Ishikawa (cell line): Measurements from ENCODE around the gene SRP14.

Experiments
- CEBPB ChIP-seq: IDR thresholded peaks from 2 replicates; pipeline ENCODE4 v1.6.1; 2012
- CREB1 ChIP-seq: IDR thresholded peaks from 2 replicates; pipeline ENCODE4 v1.6.1; 2012; ENCODE audit warnings: low read depth
- EGR1 ChIP-seq: IDR thresholded peaks from 2 replicates; pipeline ENCODE4 v1.6.1; 2012
- EP300 ChIP-seq: IDR thresholded peaks from 2 replicates; pipeline ENCODE4 v1.6.1; 2012; ENCODE audit warnings: borderline replicate concordance
- FOXM1 ChIP-seq: IDR thresholded peaks from 2 replicates; pipeline ENCODE4 v1.6.1; 2012; ENCODE audit warnings: low read depth, borderline replicate concordance
- MAX ChIP-seq: IDR thresholded peaks from 2 replicates; pipeline ENCODE4 v1.6.1; 2012
- NFIC ChIP-seq: IDR thresholded peaks from 2 replicates; pipeline ENCODE4 v1.6.1; 2012
- RAD21 ChIP-seq: IDR thresholded peaks from 2 replicates; pipeline ENCODE4 v1.6.1; 2012; ENCODE audit warnings: low read depth
- TAF1 ChIP-seq: IDR thresholded peaks from 2 replicates; pipeline ENCODE4 v1.6.1; 2012; ENCODE audit warnings: low read depth, mild to moderate bottlenecking
- TCF12 ChIP-seq: IDR thresholded peaks from 2 replicates; pipeline ENCODE4 v1.6.1; 2012; ENCODE audit warnings: low read depth
- TEAD4 ChIP-seq: IDR thresholded peaks from 2 replicates; pipeline ENCODE4 v1.6.1; 2012
- YY1 ChIP-seq: IDR thresholded peaks from 2 replicates; pipeline ENCODE4 v1.6.1; 2012; ENCODE audit warnings: low read depth
- ZBTB7A ChIP-seq: IDR thresholded peaks from 2 replicates; pipeline ENCODE4 v1.6.1; 2012; ENCODE audit warnings: low read depth
- TF ChIP-seq, protein P1 (sequence below): IDR thresholded peaks from 2 replicates; pipeline ENCODE4 v1.6.1; 2012
- TF ChIP-seq, protein P2 (sequence below): IDR thresholded peaks from 2 replicates; pipeline ENCODE4 v1.6.1; 2012; ENCODE audit warnings: low read depth, mild to moderate bottlenecking

Gene SRP14

DNA sequence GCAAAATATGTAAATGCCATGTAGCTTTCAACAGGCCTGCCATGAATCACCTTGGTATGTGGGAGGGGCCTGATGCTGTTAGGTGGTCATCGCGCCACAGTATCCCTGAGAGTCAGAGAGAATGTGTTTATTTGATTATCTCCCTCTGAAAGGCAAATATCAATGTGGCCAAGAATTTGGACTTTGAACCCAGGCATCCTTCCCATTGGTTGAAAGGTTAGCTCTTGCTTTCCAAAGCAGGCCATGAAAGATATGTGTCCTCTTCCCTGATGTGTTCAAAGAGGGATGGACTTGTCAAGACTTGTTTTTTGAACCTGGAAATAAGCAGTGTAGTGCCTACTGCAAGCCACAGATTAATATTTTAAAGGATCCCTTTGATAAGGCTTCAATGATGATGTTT lies 36.7 kb downstream of the SRP14 start:
- no peak for TF ChIP-seq CREB1
- TF ChIP-seq, protein P1, sequence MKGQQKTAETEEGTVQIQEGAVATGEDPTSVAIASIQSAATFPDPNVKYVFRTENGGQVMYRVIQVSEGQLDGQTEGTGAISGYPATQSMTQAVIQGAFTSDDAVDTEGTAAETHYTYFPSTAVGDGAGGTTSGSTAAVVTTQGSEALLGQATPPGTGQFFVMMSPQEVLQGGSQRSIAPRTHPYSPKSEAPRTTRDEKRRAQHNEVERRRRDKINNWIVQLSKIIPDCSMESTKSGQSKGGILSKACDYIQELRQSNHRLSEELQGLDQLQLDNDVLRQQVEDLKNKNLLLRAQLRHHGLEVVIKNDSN, result no peak
- TF ChIP-seq TEAD4, result no peak
- TF ChIP-seq TCF12, result no peak
- no peak for TF ChIP-seq NFIC
- no peak for TF ChIP-seq EP300
- no peak for TF ChIP-seq TAF1
- no peak for TF ChIP-seq ZBTB7A
- no peak for TF ChIP-seq RAD21
- no peak for TF ChIP-seq EGR1
- TF ChIP-seq CEBPB, result no peak
- TF ChIP-seq, protein P2, sequence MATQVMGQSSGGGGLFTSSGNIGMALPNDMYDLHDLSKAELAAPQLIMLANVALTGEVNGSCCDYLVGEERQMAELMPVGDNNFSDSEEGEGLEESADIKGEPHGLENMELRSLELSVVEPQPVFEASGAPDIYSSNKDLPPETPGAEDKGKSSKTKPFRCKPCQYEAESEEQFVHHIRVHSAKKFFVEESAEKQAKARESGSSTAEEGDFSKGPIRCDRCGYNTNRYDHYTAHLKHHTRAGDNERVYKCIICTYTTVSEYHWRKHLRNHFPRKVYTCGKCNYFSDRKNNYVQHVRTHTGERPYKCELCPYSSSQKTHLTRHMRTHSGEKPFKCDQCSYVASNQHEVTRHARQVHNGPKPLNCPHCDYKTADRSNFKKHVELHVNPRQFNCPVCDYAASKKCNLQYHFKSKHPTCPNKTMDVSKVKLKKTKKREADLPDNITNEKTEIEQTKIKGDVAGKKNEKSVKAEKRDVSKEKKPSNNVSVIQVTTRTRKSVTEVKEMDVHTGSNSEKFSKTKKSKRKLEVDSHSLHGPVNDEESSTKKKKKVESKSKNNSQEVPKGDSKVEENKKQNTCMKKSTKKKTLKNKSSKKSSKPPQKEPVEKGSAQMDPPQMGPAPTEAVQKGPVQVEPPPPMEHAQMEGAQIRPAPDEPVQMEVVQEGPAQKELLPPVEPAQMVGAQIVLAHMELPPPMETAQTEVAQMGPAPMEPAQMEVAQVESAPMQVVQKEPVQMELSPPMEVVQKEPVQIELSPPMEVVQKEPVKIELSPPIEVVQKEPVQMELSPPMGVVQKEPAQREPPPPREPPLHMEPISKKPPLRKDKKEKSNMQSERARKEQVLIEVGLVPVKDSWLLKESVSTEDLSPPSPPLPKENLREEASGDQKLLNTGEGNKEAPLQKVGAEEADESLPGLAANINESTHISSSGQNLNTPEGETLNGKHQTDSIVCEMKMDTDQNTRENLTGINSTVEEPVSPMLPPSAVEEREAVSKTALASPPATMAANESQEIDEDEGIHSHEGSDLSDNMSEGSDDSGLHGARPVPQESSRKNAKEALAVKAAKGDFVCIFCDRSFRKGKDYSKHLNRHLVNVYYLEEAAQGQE, result no peak
- TF ChIP-seq FOXM1, result no peak
- no peak for TF ChIP-seq YY1
- TF ChIP-seq MAX, result no peak

GRCh38 chr15:39999538-40000200 lies 39.3 kb downstream of the SRP14 start:
- TF ChIP-seq CEBPB (no peak), TCF12 (no peak), TEAD4 (no peak)
- TF ChIP-seq, protein P1, result no peak

DNA sequence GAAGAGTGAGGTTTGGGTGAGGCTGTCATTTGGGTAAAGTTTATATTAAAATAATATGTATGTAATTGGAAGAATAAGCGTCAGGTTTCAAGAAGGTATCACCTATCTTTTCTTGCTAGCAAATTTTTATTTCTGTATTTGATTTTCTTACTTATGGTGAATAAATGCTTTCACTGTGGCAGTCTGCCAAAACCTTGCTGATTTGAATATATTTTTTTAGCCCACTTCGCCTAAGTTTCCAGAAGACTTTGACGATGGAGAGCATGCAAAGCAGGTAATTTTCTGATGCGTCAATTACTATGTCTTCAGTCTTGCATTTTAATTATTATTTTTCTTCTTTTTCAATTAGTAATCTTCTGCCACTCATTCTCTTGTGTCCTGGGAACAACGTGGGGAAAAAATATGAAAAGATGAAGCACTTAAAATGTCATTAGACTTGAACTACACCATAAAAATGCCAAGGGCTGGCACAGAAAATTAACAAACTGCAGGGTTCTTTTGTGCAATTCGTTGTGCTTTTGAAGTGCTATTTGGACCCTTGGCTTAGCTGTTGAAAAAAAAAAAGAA lies 40.4 kb downstream of the SRP14 start:
- TF ChIP-seq EGR1, result no peak
- TF ChIP-seq, protein P1, result no peak
- no peak for TF ChIP-seq TAF1
- no peak for TF ChIP-seq ZBTB7A
- TF ChIP-seq TEAD4, result no peak
- TF ChIP-seq CEBPB, result no peak
- no peak for TF ChIP-seq MAX
- TF ChIP-seq, protein P2, result no peak
- TF ChIP-seq EP300, result no peak
- TF ChIP-seq YY1, result no peak
- TF ChIP-seq CREB1, result no peak
- TF ChIP-seq RAD21, result no peak
- no peak for TF ChIP-seq TCF12
- no peak for TF ChIP-seq FOXM1
- no peak for TF ChIP-seq NFIC

- no peak for TF ChIP-seq YY1
- TF ChIP-seq TAF1, result no peak
- TF ChIP-seq, protein P2, result no peak
- TF ChIP-seq, protein P1, result no peak
- TF ChIP-seq EP300, result no peak
- TF ChIP-seq NFIC, result no peak
- no peak for TF ChIP-seq MAX
- no peak for TF ChIP-seq EGR1
- no peak for TF ChIP-seq TEAD4
- TF ChIP-seq RAD21, result no peak
- no peak for TF ChIP-seq FOXM1
- no peak for TF ChIP-seq CREB1
- TF ChIP-seq ZBTB7A, result no peak
- TF ChIP-seq TCF12, result no peak
- no peak for TF ChIP-seq CEBPB
These were observed 41.3 kb downstream of the SRP14 start for GRCh38 chr15:39997639-39998038.
